GM10248 (cell line): ENCODE measurements around the gene PRKN.

ENCODE experiments used
- CTCF ChIA-PET: fragments of 300-600 bp; sonication (Branson Sonifier 250); formaldehyde crosslinking; extraction: SDS; loops from one replicate; lab custom pipeline; 2021; ENCODE audit warnings: antibody characterized with exemption; lab: Yijun Ruan, JAX
- POLR2A ChIA-PET: fragments of 350-650 bp; sonication (Branson Sonifier 250); formaldehyde crosslinking; extraction: SDS; loops from one replicate; lab custom pipeline; 2020; ENCODE audit warnings: antibody characterized with exemption; lab: Yijun Ruan, JAX
- DNase-seq: peaks from one replicate; pipeline ENCODE4 v3.0.0; 2012; ENCODE audit errors: extremely low spot score
- TF ChIP-seq, protein P1 (sequence below): IDR thresholded peaks from 2 replicates; pipeline ENCODE4 v1.5.1; 2012; ENCODE audit warnings: mild to moderate bottlenecking, low read depth; ENCODE audit errors: extremely low read depth, missing control alignments, control extremely low read depth

The PRKN gene

DNA sequence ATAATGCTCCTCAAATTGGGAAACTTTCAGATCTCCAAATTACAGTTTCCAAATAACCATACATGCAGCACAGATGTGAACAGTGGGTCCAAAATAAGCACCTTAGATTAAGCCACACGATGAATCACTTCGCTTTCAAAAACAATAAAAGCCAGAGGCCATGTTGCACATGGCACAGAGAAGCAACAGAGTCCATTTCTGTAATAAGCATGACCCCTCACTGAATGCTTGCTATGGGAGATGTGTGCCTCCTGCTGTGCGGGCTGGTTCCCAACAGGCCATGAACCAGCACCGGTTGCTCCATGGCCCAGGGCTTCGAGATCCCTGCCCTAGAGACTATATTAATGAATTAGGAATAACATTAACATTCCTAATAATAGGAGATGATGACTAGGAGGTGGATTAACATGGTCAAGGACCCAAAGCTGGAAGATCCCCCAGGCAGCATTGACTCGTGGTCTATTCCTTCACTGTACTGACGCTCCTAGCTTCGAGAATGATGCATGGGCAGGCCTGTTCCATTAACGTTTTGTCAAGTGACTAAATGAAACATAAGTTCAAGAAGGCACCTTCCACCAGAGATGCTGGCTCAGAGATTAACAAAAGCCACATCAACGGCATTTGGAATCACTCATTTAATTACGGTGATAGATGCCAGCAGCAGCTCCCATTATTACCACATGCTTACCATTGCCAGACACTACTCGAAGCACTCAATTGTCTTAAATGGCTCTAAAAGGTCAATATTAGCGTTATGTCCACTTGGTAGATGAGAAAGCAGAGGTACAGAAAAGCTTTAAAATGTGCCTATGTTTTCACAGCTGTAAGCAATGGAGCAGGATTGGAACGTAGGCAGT is 983.1 kb downstream of the PRKN start:
- TF ChIP-seq, protein P1, sequence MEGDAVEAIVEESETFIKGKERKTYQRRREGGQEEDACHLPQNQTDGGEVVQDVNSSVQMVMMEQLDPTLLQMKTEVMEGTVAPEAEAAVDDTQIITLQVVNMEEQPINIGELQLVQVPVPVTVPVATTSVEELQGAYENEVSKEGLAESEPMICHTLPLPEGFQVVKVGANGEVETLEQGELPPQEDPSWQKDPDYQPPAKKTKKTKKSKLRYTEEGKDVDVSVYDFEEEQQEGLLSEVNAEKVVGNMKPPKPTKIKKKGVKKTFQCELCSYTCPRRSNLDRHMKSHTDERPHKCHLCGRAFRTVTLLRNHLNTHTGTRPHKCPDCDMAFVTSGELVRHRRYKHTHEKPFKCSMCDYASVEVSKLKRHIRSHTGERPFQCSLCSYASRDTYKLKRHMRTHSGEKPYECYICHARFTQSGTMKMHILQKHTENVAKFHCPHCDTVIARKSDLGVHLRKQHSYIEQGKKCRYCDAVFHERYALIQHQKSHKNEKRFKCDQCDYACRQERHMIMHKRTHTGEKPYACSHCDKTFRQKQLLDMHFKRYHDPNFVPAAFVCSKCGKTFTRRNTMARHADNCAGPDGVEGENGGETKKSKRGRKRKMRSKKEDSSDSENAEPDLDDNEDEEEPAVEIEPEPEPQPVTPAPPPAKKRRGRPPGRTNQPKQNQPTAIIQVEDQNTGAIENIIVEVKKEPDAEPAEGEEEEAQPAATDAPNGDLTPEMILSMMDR = no peak
- no peak for DNase-seq
- ChIA-PET POLR2A (no interaction called here), CTCF (interaction anchor here (1.0 to 1.6 kb wide), 4 partner anchors 12 to 30 kb away, joined by 3 to 4 read pairs (median 4); no protein-coding TSS in a partner anchor)

DNA sequence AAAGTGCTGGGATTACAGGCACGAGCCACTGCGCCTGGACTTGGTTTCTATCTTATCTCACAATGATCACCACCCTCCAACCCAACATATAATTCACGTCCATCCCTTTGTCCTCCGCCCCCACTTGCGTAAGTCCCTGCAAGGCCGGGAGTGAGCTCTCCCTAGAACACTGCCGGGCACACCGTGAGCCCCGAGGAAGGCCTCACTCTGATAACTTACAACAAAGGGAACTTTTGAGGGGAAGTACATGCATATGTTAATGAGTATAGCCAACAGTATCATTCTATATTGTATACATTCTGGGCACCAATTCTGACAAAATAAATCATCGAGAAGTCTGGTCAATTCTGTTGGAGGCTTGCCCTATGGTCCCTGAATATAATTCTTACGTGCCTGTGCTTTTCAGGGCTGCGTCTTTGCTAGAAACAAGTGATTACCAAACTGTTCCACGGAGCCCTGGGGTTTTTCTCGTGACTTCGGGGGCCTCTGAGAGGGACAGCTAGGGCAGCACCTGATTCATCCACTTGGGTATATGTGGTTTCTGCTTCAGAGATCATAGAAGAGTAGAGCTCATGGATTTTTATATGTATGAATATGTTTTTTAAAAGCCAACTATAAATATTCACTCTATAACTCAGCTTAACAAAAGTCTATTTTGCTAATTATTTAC is 983.9 kb downstream of the PRKN start:
- TF ChIP-seq, protein P1 = no peak
- no peak for DNase-seq
- POLR2A ChIA-PET = no interaction called here
- CTCF ChIA-PET = interaction anchor here (1.0 to 1.6 kb wide), 2 partner anchors 11 to 31 kb away, joined by 4 read pairs; no protein-coding TSS in a partner anchor

DNA sequence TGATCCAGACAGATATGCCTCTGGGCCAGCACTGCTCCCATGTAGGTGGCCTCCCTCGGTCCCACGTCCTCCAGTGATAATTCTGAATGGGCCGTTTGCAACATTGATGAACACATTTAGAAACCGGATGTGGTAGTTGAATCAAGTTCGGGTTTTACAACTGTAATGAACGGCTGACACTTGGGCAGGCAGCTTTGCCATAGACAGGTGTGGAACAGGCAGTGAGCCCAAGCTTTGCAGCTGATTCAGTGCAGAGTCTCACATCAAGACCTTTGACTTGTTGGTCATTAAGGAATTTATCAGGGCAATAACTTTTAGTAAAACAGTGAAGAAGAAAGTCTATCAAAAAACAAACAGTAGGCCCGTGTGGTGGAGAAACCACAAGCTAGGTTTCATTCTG is 987.1 kb downstream of the PRKN start:
- ChIA-PET CTCF (interaction anchor here (1.4 to 3.8 kb wide), 3 partner anchors 8 to 18 kb away, joined by 4 to 11 read pairs (median 6); no protein-coding TSS in a partner anchor), POLR2A (no interaction called here)
- DNase-seq = no peak
- TF ChIP-seq, protein P1 = no peak

DNA sequence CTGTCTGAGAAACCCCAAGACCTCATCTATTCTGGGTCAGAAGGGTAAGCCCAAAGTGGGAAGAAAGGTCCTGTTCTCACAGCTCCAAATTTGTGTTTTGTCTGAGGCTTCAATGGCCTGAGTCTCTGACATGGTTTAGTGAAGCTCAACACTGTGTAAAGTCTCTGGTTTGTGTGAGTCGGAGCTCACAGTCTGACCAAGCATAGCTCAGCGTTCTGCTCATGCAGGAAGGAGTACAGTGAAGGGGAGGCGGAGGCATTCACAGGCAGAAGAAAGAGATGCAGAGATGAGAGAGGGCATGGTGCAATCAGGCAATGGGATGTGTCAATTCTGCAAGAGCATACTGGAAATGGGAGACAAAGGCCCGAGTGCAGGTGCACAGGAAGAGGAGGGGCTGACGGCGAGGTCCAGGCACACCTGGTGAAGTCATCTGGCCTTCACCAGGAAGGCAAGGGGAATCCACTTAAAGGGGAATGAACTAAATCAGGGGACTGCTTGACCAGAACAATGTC is 990.7 kb downstream of the PRKN start:
- TF ChIP-seq, protein P1 = no peak
- POLR2A ChIA-PET = no interaction called here
- DNase-seq = no peak
- CTCF ChIA-PET = interaction anchor here (3.8 kb wide), 1 partner anchor 12 kb away, joined by 11 read pairs; no protein-coding TSS in a partner anchor

DNA sequence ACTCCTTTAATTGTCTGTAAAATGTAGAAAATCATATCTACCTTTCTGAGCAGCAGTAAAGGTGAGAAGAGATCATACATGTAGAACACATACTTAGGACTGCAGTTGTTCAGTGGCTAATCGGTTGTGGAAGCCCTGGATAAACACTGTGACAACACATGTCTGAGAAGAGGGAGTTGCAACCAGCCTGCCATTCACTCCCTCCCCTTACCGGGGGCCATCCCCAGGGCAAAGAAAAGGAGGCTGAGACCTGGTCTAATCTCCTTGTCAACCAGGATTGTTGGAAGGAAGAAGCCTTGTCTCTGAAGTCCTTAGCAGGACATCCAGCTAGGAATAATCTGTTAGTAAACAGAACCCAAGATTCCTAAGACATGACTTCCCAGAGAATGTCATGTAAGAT is 991.2 kb downstream of the PRKN start:
- TF ChIP-seq, protein P1 = no peak
- ChIA-PET POLR2A (no interaction called here), CTCF (no interaction called here)
- DNase-seq = no peak

DNA sequence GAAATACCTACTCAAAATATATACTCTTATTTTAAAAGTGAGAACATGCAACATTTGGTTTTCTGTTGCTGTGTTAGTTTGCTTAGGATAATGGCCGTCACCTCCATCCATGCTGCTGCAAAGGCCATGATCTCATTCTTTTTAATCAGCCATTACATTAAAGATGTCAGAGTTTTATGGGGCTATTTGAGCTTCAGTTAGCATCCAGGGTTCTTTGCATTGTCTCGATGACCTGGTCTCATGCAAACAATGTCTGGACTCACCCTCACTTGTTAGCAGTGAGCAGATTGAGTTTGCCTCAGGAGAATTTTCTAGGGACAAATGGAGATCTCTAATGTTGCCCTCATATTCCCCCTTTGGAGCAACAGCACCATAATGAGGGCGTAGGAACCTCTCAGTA is 995.0 kb downstream of the PRKN start:
- DNase-seq = no peak
- TF ChIP-seq, protein P1 = no peak
- ChIA-PET CTCF (interaction anchor here (1.5 kb wide), 1 partner anchor 11 kb away, joined by 4 read pairs; no protein-coding TSS in a partner anchor), POLR2A (no interaction called here)
